Kidney capillary endothelial cell (primary cell): ENCODE results near the gene TSSK2.
"Not testable (repeated sequence)": the region's sequence is repeated elsewhere in the genome, so short reads cannot be mapped to it uniquely, and the experiment has no call there.

Experiments used
- DNase-seq: peaks from one replicate; pipeline ENCODE4 v3.0.0-alpha.2; 2018; ENCODE audit warnings: low spot score

The TSSK2 gene

GRCh38 chr22:19130959-19131684, at the start of gene TSSK2:
TSSK2 (plus strand) TSS chr22:19131308; CDS start chr22:19131400, 92 bp downstream.
- DNase-seq, result no peak

DNA sequence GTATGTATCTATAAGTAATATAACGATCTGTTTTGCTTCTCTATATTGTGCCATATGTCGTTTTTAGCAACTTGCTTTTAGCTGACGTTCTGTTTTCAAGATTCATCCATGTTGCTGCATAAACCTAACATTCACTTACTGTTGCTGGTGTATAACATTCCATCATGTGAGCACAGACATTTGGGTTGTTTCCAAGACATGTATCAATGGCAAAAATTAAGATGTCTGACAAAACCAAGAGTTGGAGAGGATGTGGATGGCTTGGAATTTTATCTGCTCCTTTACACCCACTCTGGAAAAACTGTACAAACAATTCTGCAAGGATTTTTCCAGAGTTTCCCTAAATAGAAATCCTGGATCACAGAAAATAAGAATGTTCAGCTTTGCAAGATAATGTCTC, 49.8 kb upstream of the TSSK2 start:
- no peak for DNase-seq

DNA sequence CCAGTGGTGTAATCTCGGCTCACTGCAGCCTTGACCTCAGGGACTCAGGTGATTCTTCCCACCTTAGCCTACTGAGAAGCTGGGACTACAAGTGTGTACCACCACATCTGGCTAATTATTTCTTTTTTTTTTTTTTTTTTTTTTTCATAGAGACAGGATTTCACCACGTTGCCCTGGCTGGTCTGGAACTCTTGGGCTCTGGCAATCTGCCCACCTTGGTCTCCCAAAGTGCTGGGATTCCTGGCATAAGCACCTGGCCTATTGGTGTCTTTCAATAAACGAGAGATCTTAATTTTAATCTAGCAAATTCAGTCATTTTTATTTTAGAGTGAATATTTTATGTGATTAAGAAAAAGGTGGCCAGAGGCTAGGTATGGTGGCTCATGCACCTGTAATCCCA, 49.0 kb upstream of the TSSK2 start:
- no peak for DNase-seq

- no peak for DNase-seq
These were observed 48.3 kb upstream of the TSSK2 start for GRCh38 chr22:19082793-19083192.

DNA sequence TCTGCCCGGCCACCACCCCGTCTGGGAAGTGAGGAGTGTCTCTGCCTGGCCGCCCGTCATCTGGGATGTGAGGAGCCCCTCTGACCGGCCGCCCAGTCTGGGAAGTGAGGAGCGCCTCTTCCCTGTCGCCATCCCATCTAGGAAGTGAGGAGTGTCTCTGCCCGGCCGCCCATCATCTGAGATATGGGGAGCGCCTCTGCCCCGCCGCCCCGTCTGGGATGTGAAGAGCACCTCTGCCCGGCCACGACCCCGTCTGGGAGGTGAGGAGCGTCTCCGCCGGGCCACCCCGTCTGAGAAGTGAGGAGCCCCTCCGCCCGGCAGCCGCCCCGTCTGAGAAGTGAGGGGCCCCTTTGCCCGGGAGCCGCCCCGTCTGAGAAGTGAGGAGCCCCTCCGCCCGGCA, 47.0 kb upstream of the TSSK2 start:
- not testable (repeated sequence) for DNase-seq

DNA sequence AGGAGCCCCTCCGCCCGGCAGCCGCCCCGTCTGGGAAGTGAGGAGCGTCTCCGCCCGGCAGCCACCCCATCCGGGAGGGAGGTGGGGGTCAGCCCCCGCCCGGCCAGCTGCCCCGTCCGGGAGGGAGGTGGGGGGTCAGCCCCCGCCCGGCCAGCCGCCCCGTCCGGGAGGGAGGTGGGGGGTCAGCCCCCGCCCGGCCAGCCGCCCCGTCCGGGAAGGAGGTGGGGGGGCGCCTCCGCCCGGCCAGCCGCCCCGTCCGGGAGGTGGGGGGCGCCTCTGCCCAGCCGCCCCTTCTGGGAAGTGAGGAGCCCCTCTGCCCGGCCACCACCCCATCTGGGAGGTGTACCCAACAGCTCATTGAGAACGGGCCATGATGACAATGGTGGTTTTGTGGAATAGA, 46.5 kb upstream of the TSSK2 start:
- not testable (repeated sequence) for DNase-seq

GRCh38 chr22:19085233-19085718, 45.8 kb upstream of the TSSK2 start:
- peak; percentile 24 for DNase-seq

DNA sequence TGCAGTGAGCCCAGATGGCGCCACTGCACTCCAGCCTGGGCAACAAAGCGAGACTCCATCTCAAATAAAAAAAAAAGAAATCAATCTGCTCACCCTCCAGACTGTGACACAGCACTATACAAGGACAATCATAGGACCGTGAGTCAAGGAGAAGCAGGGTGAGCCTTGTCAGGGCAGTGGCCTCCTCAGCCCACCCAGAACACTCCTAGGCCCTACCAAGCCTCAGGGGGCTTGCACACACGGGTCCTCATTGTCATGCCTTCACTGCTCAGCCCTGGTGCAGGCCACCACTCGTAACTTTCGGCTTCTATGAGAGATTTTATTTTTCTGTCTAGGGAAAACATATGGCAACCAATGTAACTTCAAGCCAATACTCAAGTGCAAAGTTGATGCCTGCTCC, 44.7 kb upstream of the TSSK2 start:
- no peak for DNase-seq

- peak; percentile 8 for DNase-seq
These were observed 44.2 kb upstream of the TSSK2 start for GRCh38 chr22:19086896-19087295.

GRCh38 chr22:19088866-19089595, 42.1 kb upstream of the TSSK2 start:
- no peak for DNase-seq

DNA sequence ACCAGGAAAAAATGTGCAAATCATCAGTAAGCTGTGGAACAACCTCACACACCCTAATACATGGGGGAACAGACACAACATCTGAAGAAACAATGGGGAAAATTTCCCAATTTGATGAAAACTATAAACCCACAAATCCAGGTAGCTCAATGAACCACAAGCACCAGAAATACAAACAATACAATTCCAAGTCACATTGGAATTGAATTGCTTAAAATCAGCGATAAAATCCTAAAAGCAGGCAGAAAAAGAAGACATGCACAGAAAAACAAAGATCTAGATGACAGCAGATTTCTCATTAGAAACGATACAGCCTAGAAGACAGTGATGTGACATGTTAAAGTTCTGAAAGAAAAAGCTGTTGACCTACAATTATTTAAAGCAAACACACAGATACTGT, 40.9 kb upstream of the TSSK2 start:
- no peak for DNase-seq

- DNase-seq, result no peak
These were observed 40.5 kb upstream of the TSSK2 start for GRCh38 chr22:19090586-19091127.

DNA sequence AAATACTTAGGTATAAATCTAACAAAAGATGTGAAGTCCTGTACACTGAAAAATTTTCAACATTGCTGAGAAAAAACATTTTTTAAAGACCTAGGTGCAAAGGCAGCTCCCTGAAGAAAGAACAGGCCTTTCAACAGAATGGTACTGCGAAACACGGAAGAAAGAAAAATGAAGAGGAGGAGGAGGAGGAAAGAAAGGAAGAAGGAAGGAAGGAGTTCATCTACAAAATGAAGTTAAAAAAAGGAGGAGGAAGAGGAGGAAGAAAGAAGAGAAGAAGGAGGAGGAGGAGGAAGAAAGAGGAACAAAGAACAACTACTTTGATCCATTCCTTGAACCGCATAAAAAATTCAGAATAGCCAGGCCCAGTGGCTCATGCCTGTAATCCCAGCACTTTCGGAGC, 38.4 kb upstream of the TSSK2 start:
- DNase-seq, result no peak

GRCh38 chr22:19094393-19094997, 36.6 kb upstream of the TSSK2 start:
- DNase-seq, result no peak

DNA sequence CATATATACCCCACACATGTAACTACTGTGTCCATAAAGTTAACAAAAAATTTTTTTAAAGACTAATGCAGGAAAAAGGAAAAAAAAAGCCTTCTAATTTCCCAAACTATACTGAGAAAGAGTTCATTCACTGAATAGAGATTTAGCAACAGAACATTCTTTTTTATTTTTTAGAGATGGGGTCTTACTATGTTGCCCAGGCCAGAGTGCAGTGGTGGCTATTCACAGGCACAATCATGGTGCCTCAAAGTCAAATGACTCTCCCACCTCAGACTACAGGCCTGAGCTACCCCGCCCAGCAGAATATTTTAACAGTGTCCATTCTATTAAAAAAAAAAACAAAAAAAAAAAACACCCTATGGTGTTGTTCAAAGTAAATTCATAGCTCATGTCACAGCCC, 34.6 kb upstream of the TSSK2 start:
- no peak for DNase-seq

DNA sequence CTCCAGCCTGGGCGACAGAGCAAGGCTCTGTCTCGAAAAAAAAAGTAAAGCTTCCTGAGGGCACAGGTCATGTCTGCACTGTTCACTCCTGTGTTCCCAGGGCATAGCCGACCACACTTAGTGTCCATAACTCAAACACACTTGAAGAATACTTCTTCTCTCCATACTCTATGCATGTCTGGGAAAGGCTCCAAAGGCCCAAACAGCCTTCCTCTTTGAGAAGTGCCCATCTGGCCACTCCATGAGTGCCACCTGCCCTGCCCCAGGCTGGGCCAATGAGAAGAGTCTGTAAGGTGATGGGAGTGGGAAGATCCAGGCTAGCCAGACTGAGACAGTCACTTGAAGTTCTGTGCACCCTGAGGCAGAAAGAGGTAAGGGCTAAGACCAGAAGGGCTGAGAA, 33.6 kb upstream of the TSSK2 start:
- no peak for DNase-seq

- no peak for DNase-seq
These were observed 33.0 kb upstream of the TSSK2 start for GRCh38 chr22:19098157-19098556.

GRCh38 chr22:19103880-19104821, 27.0 kb upstream of the TSSK2 start:
- DNase-seq, result no peak

- DNase-seq, result no peak
These were observed 25.7 kb upstream of the TSSK2 start for GRCh38 chr22:19105456-19105855.

GRCh38 chr22:19105867-19106802, 25.0 kb upstream of the TSSK2 start:
- no peak for DNase-seq
